Nephron progenitor cell (in vitro differentiated cells): ENCODE results near the gene HIPK2.

Source experiments
- DNase-seq: peaks from one replicate; pipeline ENCODE4 v3.0.0; 2021
- H3K27ac Mint-ChIP-seq: 2 replicates; pipeline ENCODE4 v1.8.0; 2021; ENCODE audit warnings: mild to moderate bottlenecking, moderate library complexity, mixed read lengths
- H3K27me3 Mint-ChIP-seq: 2 replicates; pipeline ENCODE4 v1.8.0; 2021; ENCODE audit warnings: mild to moderate bottlenecking, low read depth, mixed read lengths; ENCODE audit not compliant: poor library complexity
- H3K36me3 Mint-ChIP-seq: 2 replicates; pipeline ENCODE4 v1.8.0; 2021; ENCODE audit warnings: low read depth, mixed read lengths
- H3K4me1 Mint-ChIP-seq: 2 replicates; pipeline ENCODE4 v1.8.0; 2021; ENCODE audit warnings: mixed read lengths
- H3K4me3 Mint-ChIP-seq: 2 replicates; pipeline ENCODE4 v1.8.0; 2021; ENCODE audit warnings: mild to moderate bottlenecking, moderate library complexity, mixed read lengths
- H3K9me3 Mint-ChIP-seq: 2 replicates; pipeline ENCODE4 v1.8.0; 2021; ENCODE audit warnings: mild to moderate bottlenecking, moderate library complexity, mixed read lengths
- CTCF ChIP-seq: fragments of 200-600 bp; sonication (generic); IDR thresholded peaks from 2 replicates; pipeline ENCODE4 v1.5.0; 2021; ENCODE audit warnings: antibody characterized with exemption

HIPK2 gene

GRCh38 chr7:139591550-139592195 lies 186.1 kb downstream of the HIPK2 start:
- no peak for TF ChIP-seq CTCF
- no peak overlapping the region for H3K27ac Mint-ChIP-seq
- no peaks in the 10 kb centered on the region for H3K27me3 Mint-ChIP-seq
- H3K4me1 Mint-ChIP-seq: peaks cover 30% of the 10 kb centered on the region
- H3K4me3 Mint-ChIP-seq: no peak overlapping the region
- H3K36me3 Mint-ChIP-seq: peaks cover 83% of the 10 kb centered on the region
- no peak for DNase-seq
- no peaks in the 10 kb centered on the region for H3K9me3 Mint-ChIP-seq

DNA sequence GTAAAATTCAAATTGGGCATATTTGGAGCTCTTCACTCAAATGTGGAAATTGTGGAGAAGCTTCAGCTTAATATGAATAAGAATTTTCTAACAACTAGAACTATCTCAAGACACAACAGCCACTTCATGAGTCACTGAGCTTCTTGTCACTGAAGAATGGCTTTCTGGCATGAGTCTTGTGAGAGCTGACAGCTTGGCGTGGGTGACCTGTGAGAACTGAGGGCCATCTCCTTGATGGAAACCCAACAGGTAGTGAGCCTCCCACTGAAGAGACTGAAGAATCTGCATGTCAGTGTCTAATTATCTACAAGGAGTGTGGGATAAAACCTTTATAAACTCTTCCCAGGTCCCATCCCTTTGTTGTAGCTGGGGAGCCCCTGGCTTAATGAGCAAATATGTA lies 188.3 kb downstream of the HIPK2 start:
- no peak overlapping the region for H3K4me3 Mint-ChIP-seq
- DNase-seq: no peak
- H3K27ac Mint-ChIP-seq: peak overlapping the region; percentile 18
- no peaks in the 10 kb centered on the region for H3K9me3 Mint-ChIP-seq
- TF ChIP-seq CTCF: no peak
- no peaks in the 10 kb centered on the region for H3K27me3 Mint-ChIP-seq
- peaks cover 77% of the 10 kb centered on the region for H3K36me3 Mint-ChIP-seq
- peaks cover 27% of the 10 kb centered on the region for H3K4me1 Mint-ChIP-seq

GRCh38 chr7:139588632-139589031 lies 189.2 kb downstream of the HIPK2 start:
- Mint-ChIP-seq H3K27ac (peak overlapping the region; percentile 94), H3K4me3 (peak overlapping the region; percentile 41), H3K36me3 (peaks cover 74% of the 10 kb centered on the region), H3K27me3 (peaks cover 5% of the 10 kb centered on the region), H3K9me3 (no peaks in the 10 kb centered on the region), H3K4me1 (peaks cover 19% of the 10 kb centered on the region)
- DNase-seq: peak; percentile 23
- TF ChIP-seq CTCF: no peak

DNA sequence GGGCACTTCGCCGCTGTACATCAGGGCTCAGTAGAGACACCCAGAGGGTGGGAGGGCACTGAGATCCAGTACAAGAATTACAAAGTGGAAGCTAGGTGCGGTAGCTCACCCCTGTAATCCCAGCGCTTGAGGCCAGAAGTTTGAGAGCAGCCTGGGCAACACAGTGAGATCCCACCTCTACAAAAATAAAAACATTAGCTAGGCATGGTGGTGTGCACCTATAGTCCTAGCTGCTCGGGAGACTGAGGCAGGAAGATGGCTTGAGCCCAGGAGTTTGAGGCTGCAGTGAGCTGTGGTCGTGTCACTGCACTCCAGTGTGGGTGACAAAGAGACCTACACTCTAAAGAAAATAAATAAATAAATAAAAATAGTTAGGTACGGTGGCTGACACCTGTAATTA lies 190.3 kb downstream of the HIPK2 start:
- Mint-ChIP-seq H3K27ac (peak overlapping the region; percentile 75), H3K4me1 (peaks cover 19% of the 10 kb centered on the region), H3K9me3 (no peaks in the 10 kb centered on the region), H3K4me3 (no peak overlapping the region), H3K36me3 (peaks cover 69% of the 10 kb centered on the region), H3K27me3 (peaks cover 5% of the 10 kb centered on the region)
- DNase-seq: no peak
- TF ChIP-seq CTCF: no peak

- no peaks in the 10 kb centered on the region for H3K9me3 Mint-ChIP-seq
- no peak for DNase-seq
- H3K27me3 Mint-ChIP-seq: peaks cover 5% of the 10 kb centered on the region
- H3K4me3 Mint-ChIP-seq: no peak overlapping the region
- H3K27ac Mint-ChIP-seq: no peak overlapping the region
- no peak for TF ChIP-seq CTCF
- H3K4me1 Mint-ChIP-seq: peaks cover 19% of the 10 kb centered on the region
- H3K36me3 Mint-ChIP-seq: peaks cover 63% of the 10 kb centered on the region
Measured at GRCh38 chr7:139586286-139586685, 191.5 kb downstream of the HIPK2 start.

DNA sequence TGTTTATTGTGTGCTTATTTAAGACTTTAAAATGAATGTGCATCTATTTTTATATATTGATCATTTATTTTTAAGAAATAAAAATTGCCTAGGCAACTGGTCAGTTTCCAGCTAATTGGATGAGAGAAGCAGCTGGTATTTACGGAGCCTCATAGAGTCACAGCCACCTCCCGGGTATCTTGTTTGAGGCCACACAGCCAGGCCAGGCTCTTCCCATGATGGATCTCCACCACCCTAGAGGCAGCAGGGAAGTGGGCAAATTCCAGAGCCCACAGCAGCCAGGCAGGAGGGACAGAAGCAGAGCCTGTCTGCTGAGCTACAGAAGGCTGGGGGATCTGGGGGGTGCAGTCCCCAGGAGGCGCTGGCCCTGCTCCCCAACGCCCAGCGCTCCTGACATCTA lies 192.8 kb downstream of the HIPK2 start:
- H3K36me3 Mint-ChIP-seq: peaks cover 63% of the 10 kb centered on the region
- no peak for TF ChIP-seq CTCF
- H3K27me3 Mint-ChIP-seq: peaks cover 5% of the 10 kb centered on the region
- no peak overlapping the region for H3K4me3 Mint-ChIP-seq
- no peak overlapping the region for H3K27ac Mint-ChIP-seq
- peaks cover 19% of the 10 kb centered on the region for H3K4me1 Mint-ChIP-seq
- no peak for DNase-seq
- no peaks in the 10 kb centered on the region for H3K9me3 Mint-ChIP-seq
